ENCODE measurements around the gene DEGS1. TPM values are rescaled to one million over a fixed set of nuclear protein-coding genes. Genes with fewer than 3 reads are reported as not detected.

Gene DEGS1
- total RNA-seq, 3 donors from 2014 or later, result 10.7 to 56.3 (median 22.7) TPM

GRCh38 chr1:224234017-224234416 lies 51.0 kb downstream of the DEGS1 start:
- Histone ChIP-seq H3K4me3 (no peak overlapping the region), H3K36me3 (ENCODE audit: low read depth) (peaks cover 13% of the 10 kb centered on the region), H3K4me1 (ENCODE audit: low read depth) (no peaks in the 10 kb centered on the region), H3K9me3 (no peaks in the 10 kb centered on the region)
- no peak for DNase-seq
- TF ChIP-seq, protein P1, sequence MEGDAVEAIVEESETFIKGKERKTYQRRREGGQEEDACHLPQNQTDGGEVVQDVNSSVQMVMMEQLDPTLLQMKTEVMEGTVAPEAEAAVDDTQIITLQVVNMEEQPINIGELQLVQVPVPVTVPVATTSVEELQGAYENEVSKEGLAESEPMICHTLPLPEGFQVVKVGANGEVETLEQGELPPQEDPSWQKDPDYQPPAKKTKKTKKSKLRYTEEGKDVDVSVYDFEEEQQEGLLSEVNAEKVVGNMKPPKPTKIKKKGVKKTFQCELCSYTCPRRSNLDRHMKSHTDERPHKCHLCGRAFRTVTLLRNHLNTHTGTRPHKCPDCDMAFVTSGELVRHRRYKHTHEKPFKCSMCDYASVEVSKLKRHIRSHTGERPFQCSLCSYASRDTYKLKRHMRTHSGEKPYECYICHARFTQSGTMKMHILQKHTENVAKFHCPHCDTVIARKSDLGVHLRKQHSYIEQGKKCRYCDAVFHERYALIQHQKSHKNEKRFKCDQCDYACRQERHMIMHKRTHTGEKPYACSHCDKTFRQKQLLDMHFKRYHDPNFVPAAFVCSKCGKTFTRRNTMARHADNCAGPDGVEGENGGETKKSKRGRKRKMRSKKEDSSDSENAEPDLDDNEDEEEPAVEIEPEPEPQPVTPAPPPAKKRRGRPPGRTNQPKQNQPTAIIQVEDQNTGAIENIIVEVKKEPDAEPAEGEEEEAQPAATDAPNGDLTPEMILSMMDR (IDR thresholded peaks at IDR 0.05), result no peak
- no peak for ATAC-seq
- intact Hi-C loops (cut with DNase I, micrococcal nuclease), result no loop called here

DNA sequence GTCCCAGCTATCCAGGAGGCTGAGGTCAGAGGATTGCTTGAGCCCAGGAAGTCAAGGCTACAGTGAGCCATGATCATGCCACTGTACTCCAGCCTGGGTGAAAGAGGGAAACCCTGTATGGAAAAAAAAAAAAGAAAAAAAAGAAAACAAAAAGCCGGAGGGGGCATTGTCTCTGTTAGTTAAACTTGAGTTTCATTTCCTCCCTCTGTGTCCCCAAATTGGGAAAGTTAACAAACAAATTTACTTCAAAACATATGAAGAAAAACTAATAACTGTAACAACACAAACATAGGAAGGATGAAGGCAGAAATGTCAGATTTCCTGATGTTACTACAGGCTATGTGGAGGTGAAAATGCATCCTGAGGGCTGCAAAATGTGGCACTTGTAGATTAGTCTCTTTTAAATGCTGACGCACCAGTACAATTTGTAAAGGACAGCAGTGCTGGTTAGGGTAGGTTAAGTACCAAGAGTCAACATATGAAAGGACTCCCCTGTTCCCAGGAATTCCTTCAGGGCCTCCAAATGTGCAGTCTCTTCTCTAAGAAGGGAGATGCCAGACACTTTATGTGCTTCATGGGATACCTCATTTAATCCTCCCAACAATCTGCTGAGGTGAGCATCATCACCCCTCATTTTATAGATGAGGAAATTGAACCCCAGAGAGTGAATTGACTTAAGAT lies 52.9 kb downstream of the DEGS1 start:
- TF ChIP-seq, protein P1 (IDR thresholded peaks at IDR 0.05), result no peak
- no peak for ATAC-seq
- intact Hi-C loops (cut with DNase I, micrococcal nuclease), result no loop called here
- peaks cover 9% of the 10 kb centered on the region for H3K36me3 ChIP-seq (ENCODE audit: low read depth)
- DNase-seq, result no peak
- no peak overlapping the region for H3K4me3 ChIP-seq
- H3K4me1 ChIP-seq (ENCODE audit: low read depth), result no peaks in the 10 kb centered on the region
- H3K9me3 ChIP-seq, result no peaks in the 10 kb centered on the region

DNA sequence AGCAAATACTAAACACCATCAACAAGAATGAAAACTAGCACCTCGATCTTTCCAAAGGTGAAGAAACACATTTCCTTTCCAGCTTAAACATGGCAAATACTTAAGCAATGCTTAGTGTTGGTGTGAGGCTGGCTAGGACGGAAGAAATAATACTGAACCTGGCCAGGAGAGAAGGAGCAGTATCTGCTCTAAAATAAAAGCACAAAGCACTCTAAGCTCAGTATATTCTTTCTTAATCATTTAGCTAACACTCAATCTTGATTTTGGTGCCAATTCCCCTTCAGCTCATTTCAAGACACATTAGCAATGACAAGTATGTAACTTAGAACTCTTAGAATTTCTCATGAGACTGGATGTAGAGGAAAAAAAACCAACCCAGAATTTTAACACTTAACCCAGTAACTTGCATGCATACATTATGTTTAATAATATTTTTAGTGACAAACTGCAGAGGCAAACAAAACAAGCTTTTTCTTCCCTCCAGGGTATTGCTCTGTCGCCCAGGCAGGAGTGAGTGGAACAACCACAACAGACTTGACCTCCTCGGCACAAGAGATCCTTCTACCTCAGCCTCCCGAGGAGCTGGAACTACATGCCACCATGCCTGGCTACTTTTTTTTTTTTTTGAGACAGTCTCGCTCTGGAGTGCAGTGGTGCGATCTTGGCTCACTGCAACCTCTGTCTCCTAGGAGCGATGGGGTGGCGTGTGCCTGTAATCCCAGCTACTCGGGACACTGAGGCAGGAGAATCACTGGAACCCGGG lies 54.3 kb downstream of the DEGS1 start:
- no peaks in the 10 kb centered on the region for H3K9me3 ChIP-seq
- DNase-seq, result no peak

DNA sequence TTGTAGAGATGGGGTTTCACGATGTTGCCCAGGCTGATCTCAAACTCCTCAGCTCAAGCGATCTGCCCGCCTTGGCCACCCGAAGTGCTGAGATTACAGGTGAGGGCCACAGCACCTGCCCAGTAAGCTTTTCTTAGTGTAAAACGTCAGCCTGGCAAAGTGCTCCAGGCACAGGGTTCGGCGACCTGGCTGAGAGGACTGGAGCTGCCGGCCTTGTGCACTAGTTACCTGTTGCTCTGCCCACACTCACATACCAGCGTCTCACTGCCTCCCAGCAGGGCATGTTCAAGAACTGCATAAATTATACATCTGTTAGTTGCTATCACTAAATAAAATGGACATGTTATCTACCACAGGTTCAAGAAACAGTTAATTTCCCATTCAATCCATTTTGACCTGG lies 55.2 kb downstream of the DEGS1 start:
- Histone ChIP-seq H3K4me3 (no peak overlapping the region), H3K9me3 (no peaks in the 10 kb centered on the region), H3K36me3 (ENCODE audit: low read depth) (peaks cover 4% of the 10 kb centered on the region), H3K4me1 (ENCODE audit: low read depth) (no peaks in the 10 kb centered on the region)
- TF ChIP-seq, protein P1 (IDR thresholded peaks at IDR 0.05), result no peak
- intact Hi-C loops (cut with DNase I, micrococcal nuclease), result no loop called here
- DNase-seq (no peak), ATAC-seq (no peak)

More for the DNA sequence above, 54.3 kb downstream of the DEGS1 start:
- no peak for ATAC-seq
- Histone ChIP-seq H3K4me1 (ENCODE audit: low read depth) (no peaks in the 10 kb centered on the region), H3K4me3 (no peak overlapping the region), H3K36me3 (ENCODE audit: low read depth) (peaks cover 4% of the 10 kb centered on the region)
- intact Hi-C loops (cut with DNase I, micrococcal nuclease), result no loop called here
- TF ChIP-seq, protein P1 (IDR thresholded peaks at IDR 0.05), result no peak

GRCh38 chr1:224238756-224239155 lies 55.7 kb downstream of the DEGS1 start:
- DNase-seq (no peak), ATAC-seq (no peak)
- Histone ChIP-seq H3K36me3 (ENCODE audit: low read depth) (peaks cover 4% of the 10 kb centered on the region), H3K4me1 (ENCODE audit: low read depth) (no peaks in the 10 kb centered on the region), H3K4me3 (no peak overlapping the region), H3K9me3 (no peaks in the 10 kb centered on the region)
- intact Hi-C loops (cut with DNase I, micrococcal nuclease), result no loop called here
- TF ChIP-seq, protein P1 (IDR thresholded peaks at IDR 0.05), result no peak

Other genes starting within 250 kb of the DEGS1 start
- 10 to 100 TPM; 31.5 to 35.0 (median 31.6) TPM for gene FBXO28, start 69.1 kb upstream of the DEGS1 start, total RNA-seq
- 10 to 100 TPM; 32.2 to 45.6 (median 34.7) TPM for gene NVL, start 146.9 kb downstream of the DEGS1 start, total RNA-seq
- 10 to 100 TPM; 53.3 to 60.5 (median 54.7) TPM for gene CNIH4, start 173.6 kb downstream of the DEGS1 start, total RNA-seq